Measurements from ENCODE around the gene SORCS2.
A peak's percentile ranks its signal among the peaks of the same experiment; 100 is the strongest.

Gene SORCS2

GRCh38 chr4:7165874-7166201 is 26.5 kb upstream of the SORCS2 start:
- no peak for TF ChIP-seq JUND (IDR thresholded peaks at IDR 0.05; ENCODE audit: low read depth)
- no peak for DNase-seq (ENCODE audit: low read depth in 1 of 2, low spot score in 1 of 2)
- in situ Hi-C loops (cut with HindIII; ENCODE audit: low pct_unique_long_range_greater_than_20kb, low sequenced_read_pairs): no loop called here

GRCh38 chr4:7166237-7166636 is 26.1 kb upstream of the SORCS2 start:
- DNase-seq (ENCODE audit: low read depth in 1 of 2, low spot score in 1 of 2): no peak
- TF ChIP-seq JUND (IDR thresholded peaks at IDR 0.05; ENCODE audit: low read depth): no peak
- in situ Hi-C loops (cut with HindIII; ENCODE audit: low pct_unique_long_range_greater_than_20kb, low sequenced_read_pairs): no loop called here

- no peak for TF ChIP-seq JUND (IDR thresholded peaks at IDR 0.05; ENCODE audit: low read depth)
- in situ Hi-C loops (cut with HindIII; ENCODE audit: low pct_unique_long_range_greater_than_20kb, low sequenced_read_pairs): no loop called here
- DNase-seq (ENCODE audit: low read depth in 1 of 2, low spot score in 1 of 2): no peak
Observed at GRCh38 chr4:7166981-7167700, 25.2 kb upstream of the SORCS2 start.

GRCh38 chr4:7167706-7168105 is 24.6 kb upstream of the SORCS2 start:
- peak; percentile 35 to 62 for DNase-seq (ENCODE audit: low read depth in 1 of 2, low spot score in 1 of 2)
- TF ChIP-seq JUND (IDR thresholded peaks at IDR 0.05; ENCODE audit: low read depth): no peak
- in situ Hi-C loops (cut with HindIII; ENCODE audit: low pct_unique_long_range_greater_than_20kb, low sequenced_read_pairs): no loop called here

GRCh38 chr4:7168106-7168505 is 24.2 kb upstream of the SORCS2 start:
- no peak for TF ChIP-seq JUND (IDR thresholded peaks at IDR 0.05; ENCODE audit: low read depth)
- no peak for DNase-seq (ENCODE audit: low read depth in 1 of 2, low spot score in 1 of 2)
- in situ Hi-C loops (cut with HindIII; ENCODE audit: low pct_unique_long_range_greater_than_20kb, low sequenced_read_pairs): no loop called here

- TF ChIP-seq JUND (IDR thresholded peaks at IDR 0.05; ENCODE audit: low read depth): no peak
- in situ Hi-C loops (cut with HindIII; ENCODE audit: low pct_unique_long_range_greater_than_20kb, low sequenced_read_pairs): no loop called here
Observed at GRCh38 chr4:7169134-7169533, 23.2 kb upstream of the SORCS2 start.

GRCh38 chr4:7170012-7170411 is 22.3 kb upstream of the SORCS2 start:
- TF ChIP-seq JUND (IDR thresholded peaks at IDR 0.05; ENCODE audit: low read depth): no peak
- in situ Hi-C loops (cut with HindIII; ENCODE audit: low pct_unique_long_range_greater_than_20kb, low sequenced_read_pairs): no loop called here
- DNase-seq (ENCODE audit: low read depth in 1 of 2, low spot score in 1 of 2): no peak

More at GRCh38 chr4:7169134-7169533, 23.2 kb upstream of the SORCS2 start:
- no peak for DNase-seq (ENCODE audit: low read depth in 1 of 2, low spot score in 1 of 2)

GRCh38 chr4:7171191-7171900 is 21.0 kb upstream of the SORCS2 start:
- no peak for TF ChIP-seq JUND (IDR thresholded peaks at IDR 0.05; ENCODE audit: low read depth)
- in situ Hi-C loops (cut with HindIII; ENCODE audit: low pct_unique_long_range_greater_than_20kb, low sequenced_read_pairs): no loop called here
- no peak for DNase-seq (ENCODE audit: low read depth in 1 of 2, low spot score in 1 of 2)

GRCh38 chr4:7172508-7172907 is 19.8 kb upstream of the SORCS2 start:
- in situ Hi-C loops (cut with HindIII; ENCODE audit: low pct_unique_long_range_greater_than_20kb, low sequenced_read_pairs): no loop called here
- TF ChIP-seq JUND (IDR thresholded peaks at IDR 0.05; ENCODE audit: low read depth): no peak

GRCh38 chr4:7172946-7173345 is 19.4 kb upstream of the SORCS2 start:
- TF ChIP-seq JUND (IDR thresholded peaks at IDR 0.05; ENCODE audit: low read depth): no peak
- no peak for DNase-seq (ENCODE audit: low read depth in 1 of 2, low spot score in 1 of 2)
- in situ Hi-C loops (cut with HindIII; ENCODE audit: low pct_unique_long_range_greater_than_20kb, low sequenced_read_pairs): no loop called here

More at GRCh38 chr4:7172508-7172907, 19.8 kb upstream of the SORCS2 start:
- DNase-seq (ENCODE audit: low read depth in 1 of 2, low spot score in 1 of 2): no peak

GRCh38 chr4:7173841-7174449 is 18.4 kb upstream of the SORCS2 start:
- no peak for DNase-seq (ENCODE audit: low read depth in 1 of 2, low spot score in 1 of 2)
- TF ChIP-seq JUND (IDR thresholded peaks at IDR 0.05; ENCODE audit: low read depth): no peak
- in situ Hi-C loops (cut with HindIII; ENCODE audit: low pct_unique_long_range_greater_than_20kb, low sequenced_read_pairs): no loop called here

- TF ChIP-seq JUND (IDR thresholded peaks at IDR 0.05; ENCODE audit: low read depth): no peak
- no peak for DNase-seq (ENCODE audit: low read depth in 1 of 2, low spot score in 1 of 2)
- in situ Hi-C loops (cut with HindIII; ENCODE audit: low pct_unique_long_range_greater_than_20kb, low sequenced_read_pairs): no loop called here
Observed at GRCh38 chr4:7179158-7179557, 13.2 kb upstream of the SORCS2 start.

- in situ Hi-C loops (cut with HindIII; ENCODE audit: low pct_unique_long_range_greater_than_20kb, low sequenced_read_pairs): no loop called here
- no peak for TF ChIP-seq JUND (IDR thresholded peaks at IDR 0.05; ENCODE audit: low read depth)
- no peak for DNase-seq (ENCODE audit: low read depth in 1 of 2, low spot score in 1 of 2)
Observed at GRCh38 chr4:7180938-7181337, 11.4 kb upstream of the SORCS2 start.

All from T47D (cell line).